ENCODE data around the gene ZCCHC24. TPM values are rescaled to one million over a fixed set of nuclear protein-coding genes. Genes with fewer than 3 reads are reported as not detected.
A peak's percentile ranks its signal among the peaks of the same experiment; 100 is the strongest.

ZCCHC24 gene
- total RNA-seq, 1 donor from 2014 or later: 31.8 TPM

- Mint-ChIP-seq H3K27me3 (ENCODE audit: low read depth) (no peaks in the 10 kb centered on the region), H3K4me3 (no peak overlapping the region), H3K4me1 (peaks cover 43% of the 10 kb centered on the region), H3K27ac (no peak overlapping the region), H3K36me3 (no peaks in the 10 kb centered on the region), H3K9me3 (no peaks in the 10 kb centered on the region)
- TF ChIP-seq, protein P1, sequence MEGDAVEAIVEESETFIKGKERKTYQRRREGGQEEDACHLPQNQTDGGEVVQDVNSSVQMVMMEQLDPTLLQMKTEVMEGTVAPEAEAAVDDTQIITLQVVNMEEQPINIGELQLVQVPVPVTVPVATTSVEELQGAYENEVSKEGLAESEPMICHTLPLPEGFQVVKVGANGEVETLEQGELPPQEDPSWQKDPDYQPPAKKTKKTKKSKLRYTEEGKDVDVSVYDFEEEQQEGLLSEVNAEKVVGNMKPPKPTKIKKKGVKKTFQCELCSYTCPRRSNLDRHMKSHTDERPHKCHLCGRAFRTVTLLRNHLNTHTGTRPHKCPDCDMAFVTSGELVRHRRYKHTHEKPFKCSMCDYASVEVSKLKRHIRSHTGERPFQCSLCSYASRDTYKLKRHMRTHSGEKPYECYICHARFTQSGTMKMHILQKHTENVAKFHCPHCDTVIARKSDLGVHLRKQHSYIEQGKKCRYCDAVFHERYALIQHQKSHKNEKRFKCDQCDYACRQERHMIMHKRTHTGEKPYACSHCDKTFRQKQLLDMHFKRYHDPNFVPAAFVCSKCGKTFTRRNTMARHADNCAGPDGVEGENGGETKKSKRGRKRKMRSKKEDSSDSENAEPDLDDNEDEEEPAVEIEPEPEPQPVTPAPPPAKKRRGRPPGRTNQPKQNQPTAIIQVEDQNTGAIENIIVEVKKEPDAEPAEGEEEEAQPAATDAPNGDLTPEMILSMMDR (IDR thresholded peaks at IDR 0.05; ENCODE audit: unreplicated experiment): no peak
- DNase-seq (ENCODE audit: low spot score in 2 of 2, unreplicated experiment in 2 of 2): no peak
Observed at GRCh38 chr10:79434223-79434687, 11.2 kb downstream of the ZCCHC24 start.

- Mint-ChIP-seq H3K27me3 (ENCODE audit: low read depth) (no peaks in the 10 kb centered on the region), H3K9me3 (no peaks in the 10 kb centered on the region), H3K4me1 (peaks cover 41% of the 10 kb centered on the region), H3K27ac (peak overlapping the region; percentile 43), H3K4me3 (no peak overlapping the region), H3K36me3 (peaks cover 6% of the 10 kb centered on the region)
- TF ChIP-seq, protein P1 (IDR thresholded peaks at IDR 0.05; ENCODE audit: unreplicated experiment): no peak
- DNase-seq (ENCODE audit: low spot score in 2 of 2, unreplicated experiment in 2 of 2): no peak
Observed at GRCh38 chr10:79433324-79434222, 11.9 kb downstream of the ZCCHC24 start.

GRCh38 chr10:79431891-79432831 is 13.3 kb downstream of the ZCCHC24 start:
- Mint-ChIP-seq H3K9me3 (peaks cover 7% of the 10 kb centered on the region), H3K27me3 (ENCODE audit: low read depth) (no peaks in the 10 kb centered on the region), H3K27ac (peak overlapping the region; percentile 81), H3K4me1 (peaks cover 41% of the 10 kb centered on the region), H3K36me3 (peaks cover 18% of the 10 kb centered on the region), H3K4me3 (no peak overlapping the region)
- TF ChIP-seq, protein P1 (IDR thresholded peaks at IDR 0.05; ENCODE audit: unreplicated experiment): no peak
- DNase-seq (ENCODE audit: low spot score in 2 of 2, unreplicated experiment in 2 of 2): no peak

- DNase-seq (ENCODE audit: low spot score in 2 of 2, unreplicated experiment in 2 of 2): no peak
- Mint-ChIP-seq H3K27me3 (ENCODE audit: low read depth) (no peaks in the 10 kb centered on the region), H3K4me3 (no peak overlapping the region), H3K4me1 (peaks cover 40% of the 10 kb centered on the region), H3K36me3 (peaks cover 25% of the 10 kb centered on the region), H3K27ac (no peak overlapping the region), H3K9me3 (peaks cover 14% of the 10 kb centered on the region)
- TF ChIP-seq, protein P1 (IDR thresholded peaks at IDR 0.05; ENCODE audit: unreplicated experiment): no peak
Observed at GRCh38 chr10:79431428-79431827, 14.0 kb downstream of the ZCCHC24 start.

DNA sequence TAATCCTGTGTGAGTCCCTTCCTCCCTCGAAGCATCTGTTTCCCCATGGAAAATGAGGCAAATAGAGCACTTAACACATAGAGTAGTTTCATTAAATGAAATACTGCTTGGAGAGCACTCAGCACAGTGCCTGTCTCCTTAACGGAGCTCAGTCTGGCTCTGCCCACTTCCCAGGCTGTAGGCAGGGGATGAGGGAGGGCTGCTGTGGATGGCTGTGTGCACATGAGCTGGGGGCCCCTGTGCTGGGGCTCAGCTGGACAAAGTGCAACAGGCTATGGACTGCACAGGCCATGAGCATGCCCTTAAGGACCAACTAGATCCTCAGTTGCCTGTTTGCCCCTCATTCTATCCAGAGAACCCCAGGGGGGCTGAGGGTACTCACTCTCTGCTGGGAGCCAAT is 14.5 kb downstream of the ZCCHC24 start:
- peaks cover 18% of the 10 kb centered on the region for H3K9me3 Mint-ChIP-seq
- no peak for DNase-seq (ENCODE audit: low spot score in 2 of 2, unreplicated experiment in 2 of 2)
- H3K27ac Mint-ChIP-seq: no peak overlapping the region
- peaks cover 38% of the 10 kb centered on the region for H3K4me1 Mint-ChIP-seq
- H3K27me3 Mint-ChIP-seq (ENCODE audit: low read depth): no peaks in the 10 kb centered on the region
- no peak overlapping the region for H3K4me3 Mint-ChIP-seq
- H3K36me3 Mint-ChIP-seq: peaks cover 30% of the 10 kb centered on the region
- TF ChIP-seq, protein P1 (IDR thresholded peaks at IDR 0.05; ENCODE audit: unreplicated experiment): no peak
